Esophagus muscularis mucosa (tissue), 4 donors: ENCODE results near the gene FANCC. TPM values are rescaled to one million over a fixed set of nuclear protein-coding genes. Genes with fewer than 3 reads are reported as not detected.

Experiments
- DNase-seq: peaks from one replicate; pipeline ENCODE4 v3.0.0-alpha.2; 2017; ENCODE audit errors: extremely low spot score
- H3K27ac ChIP-seq, 4 donors: fragments of 200-600 bp; sonication (generic); replicated peaks in 1 of 4; 1 replicate in 3 of 4; 2 replicates in 1 of 4; pipeline ENCODE4 v1.5.1; 2016 to 2019; ENCODE audit warnings: mild to moderate bottlenecking in 1 of 4
- H3K27me3 ChIP-seq, 4 donors: fragments of 200-600 bp; sonication (generic); one replicate each; pipeline versions ENCODE4 v1.5.1 to v1.6.0; 2016 to 2019
- H3K36me3 ChIP-seq, 4 donors: fragments of 200-600 bp; sonication (generic); one replicate each; pipeline ENCODE4 v1.5.1; 2016 to 2019
- H3K4me1 ChIP-seq, 4 donors: fragments of 200-600 bp; sonication (generic); one replicate each; pipeline ENCODE4 v1.5.1; 2016 to 2019
- H3K4me3 ChIP-seq, 4 donors: fragments of 200-600 bp; sonication (generic); 1 replicate in 2 of 4; 2 replicates in 2 of 4; pipeline ENCODE4 v1.5.1; 2016 to 2019; ENCODE audit warnings: mild to moderate bottlenecking in 4 of 4, moderate library complexity in 1 of 4
- H3K9me3 ChIP-seq, 4 donors: fragments of 200-600 bp; sonication (generic); 1 replicate in 3 of 4; 2 replicates in 1 of 4; pipeline ENCODE4 v1.5.1; 2016 to 2019
- EP300 ChIP-seq: sonication (generic); formaldehyde crosslinking; IDR thresholded peaks from one replicate; pipeline ENCODE4 v1.6.1; 2017; ENCODE audit warnings: antibody characterized with exemption
- POLR2A ChIP-seq: fragments of 450-650 bp; IDR thresholded peaks from one replicate; pipeline ENCODE4 v1.6.1; 2017; ENCODE audit warnings: antibody characterized with exemption, moderate library complexity, mild to moderate bottlenecking, low read depth
- POLR2AphosphoS5 ChIP-seq, 2 donors: sonication (generic); formaldehyde crosslinking; IDR thresholded peaks; one replicate each; pipeline ENCODE4 v1.6.1; 2017; ENCODE audit warnings: antibody characterized with exemption in 2 of 2
- WGBS: methylation state at CpG from one replicate; pipeline ENCODE4 v1.1.5; 2018; 5-methylcytosine and 5-hydroxymethylcytosine counted together
- intact Hi-C: fragments of 100-400 bp; cut with DNase I; formaldehyde crosslinking; loops from one replicate; pipeline ENCODE4 v1.15.1; 2023
- total RNA-seq, 4 donors: library from RNA; depleted of rRNA; stranded (reverse); fragments of >200 nt; gene quantifications; one replicate each; pipeline versions ENCODE4 v1.1.0 to v1.2.1, GENCODE V29; 2016
- TF ChIP-seq, protein P1 (sequence below), 3 experiments: fragments of 200-600 bp in 2 of 3; fragments of 450-650 bp in 1 of 3; sonication (generic) in 2 of 3; IDR thresholded peaks; one replicate each; pipeline ENCODE4 v1.5.1; 2017 to 2019; ENCODE audit warnings: antibody characterized with exemption in 3 of 3, mild to moderate bottlenecking in 2 of 3, moderate library complexity in 1 of 3

Gene FANCC
- total RNA-seq, 4 donors from 2014 or later = 5.3 to 9.5 (median 6.8) TPM

DNA sequence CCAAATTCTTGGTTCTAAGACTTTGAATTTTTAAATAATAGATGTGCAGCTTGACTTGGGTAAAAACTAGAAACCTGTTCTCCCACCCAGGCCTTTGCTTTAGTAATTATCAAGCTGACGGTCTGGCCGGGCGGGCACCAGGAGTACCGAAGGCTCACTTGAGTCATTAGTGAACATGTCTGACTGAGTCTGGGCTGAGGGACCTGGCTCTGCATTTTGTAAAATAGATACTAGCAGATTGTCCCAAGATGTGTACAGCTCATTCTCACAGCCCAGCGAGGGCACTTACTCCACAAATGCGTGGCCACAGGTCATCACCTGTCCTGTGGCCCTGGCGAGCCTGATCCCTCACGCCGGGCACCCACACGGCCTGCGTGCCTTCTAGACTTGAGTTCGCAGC is 216.2 kb downstream of the FANCC start:
- TF ChIP-seq POLR2A (no peak), EP300 (no peak), POLR2AphosphoS5 (IDR thresholded peaks at IDR 0.05) (no peak)
- TF ChIP-seq, protein P1, sequence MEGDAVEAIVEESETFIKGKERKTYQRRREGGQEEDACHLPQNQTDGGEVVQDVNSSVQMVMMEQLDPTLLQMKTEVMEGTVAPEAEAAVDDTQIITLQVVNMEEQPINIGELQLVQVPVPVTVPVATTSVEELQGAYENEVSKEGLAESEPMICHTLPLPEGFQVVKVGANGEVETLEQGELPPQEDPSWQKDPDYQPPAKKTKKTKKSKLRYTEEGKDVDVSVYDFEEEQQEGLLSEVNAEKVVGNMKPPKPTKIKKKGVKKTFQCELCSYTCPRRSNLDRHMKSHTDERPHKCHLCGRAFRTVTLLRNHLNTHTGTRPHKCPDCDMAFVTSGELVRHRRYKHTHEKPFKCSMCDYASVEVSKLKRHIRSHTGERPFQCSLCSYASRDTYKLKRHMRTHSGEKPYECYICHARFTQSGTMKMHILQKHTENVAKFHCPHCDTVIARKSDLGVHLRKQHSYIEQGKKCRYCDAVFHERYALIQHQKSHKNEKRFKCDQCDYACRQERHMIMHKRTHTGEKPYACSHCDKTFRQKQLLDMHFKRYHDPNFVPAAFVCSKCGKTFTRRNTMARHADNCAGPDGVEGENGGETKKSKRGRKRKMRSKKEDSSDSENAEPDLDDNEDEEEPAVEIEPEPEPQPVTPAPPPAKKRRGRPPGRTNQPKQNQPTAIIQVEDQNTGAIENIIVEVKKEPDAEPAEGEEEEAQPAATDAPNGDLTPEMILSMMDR (IDR thresholded peaks at IDR 0.05) = no peak
- Histone ChIP-seq H3K9me3 (no peaks in the 10 kb centered on the region), H3K4me3 (no peak overlapping the region), H3K27ac (peak overlapping the region; percentile 69 to 75 (median 74)), H3K36me3 (peaks cover 0 to 40% (median 28%) of the 10 kb centered on the region in 4 donors), H3K4me1 (peaks cover 69 to 98% (median 84%) of the 10 kb centered on the region in 4 donors), H3K27me3 (no peaks in the 10 kb centered on the region)
- WGBS = 94% methylated on average over 9 of the region's 12 CpGs
- no peak for DNase-seq
- intact Hi-C loops = no loop called here

DNA sequence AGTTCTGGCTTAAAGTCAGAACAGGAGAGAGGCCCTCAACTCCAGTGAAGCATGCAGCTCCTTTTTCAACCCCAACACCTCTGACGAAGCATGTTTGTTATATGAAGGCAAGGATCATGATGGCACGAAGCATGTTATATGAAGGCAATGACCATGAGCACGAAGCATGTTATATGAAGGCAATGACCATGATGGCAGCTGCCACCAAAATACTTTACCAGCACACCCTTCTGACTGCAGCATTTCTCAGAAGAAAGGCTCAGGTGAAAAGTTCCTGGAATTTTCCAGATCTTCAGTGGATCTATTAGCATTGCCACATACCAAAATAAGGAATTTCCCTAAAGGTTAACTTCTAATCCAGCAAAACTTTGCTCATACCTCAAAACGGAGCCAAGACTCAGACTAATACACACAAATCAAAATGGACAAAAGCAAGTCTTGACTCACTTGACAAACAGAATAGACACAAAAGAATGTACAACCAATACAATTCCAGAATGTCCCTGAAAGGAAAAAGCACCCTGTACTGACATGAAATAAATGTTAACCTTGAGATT is 217.4 kb downstream of the FANCC start:
- H3K27ac ChIP-seq = peak overlapping the region; percentile 69 to 75 (median 74)
- TF ChIP-seq, protein P1 (IDR thresholded peaks at IDR 0.05) = no peak
- TF ChIP-seq EP300 (no peak), POLR2AphosphoS5 (IDR thresholded peaks at IDR 0.05) (no peak), POLR2A (no peak)
- no peak overlapping the region for H3K4me3 ChIP-seq
- H3K4me1 ChIP-seq = peaks cover 78 to 98% (median 83%) of the 10 kb centered on the region in 4 donors
- DNase-seq = no peak
- intact Hi-C loops = no loop called here
- H3K27me3 ChIP-seq = no peaks in the 10 kb centered on the region
- H3K36me3 ChIP-seq = peaks cover 0 to 38% (median 32%) of the 10 kb centered on the region in 4 donors
- H3K9me3 ChIP-seq = no peaks in the 10 kb centered on the region
- WGBS = 81% methylated on average over 4 of the region's 4 CpGs

DNA sequence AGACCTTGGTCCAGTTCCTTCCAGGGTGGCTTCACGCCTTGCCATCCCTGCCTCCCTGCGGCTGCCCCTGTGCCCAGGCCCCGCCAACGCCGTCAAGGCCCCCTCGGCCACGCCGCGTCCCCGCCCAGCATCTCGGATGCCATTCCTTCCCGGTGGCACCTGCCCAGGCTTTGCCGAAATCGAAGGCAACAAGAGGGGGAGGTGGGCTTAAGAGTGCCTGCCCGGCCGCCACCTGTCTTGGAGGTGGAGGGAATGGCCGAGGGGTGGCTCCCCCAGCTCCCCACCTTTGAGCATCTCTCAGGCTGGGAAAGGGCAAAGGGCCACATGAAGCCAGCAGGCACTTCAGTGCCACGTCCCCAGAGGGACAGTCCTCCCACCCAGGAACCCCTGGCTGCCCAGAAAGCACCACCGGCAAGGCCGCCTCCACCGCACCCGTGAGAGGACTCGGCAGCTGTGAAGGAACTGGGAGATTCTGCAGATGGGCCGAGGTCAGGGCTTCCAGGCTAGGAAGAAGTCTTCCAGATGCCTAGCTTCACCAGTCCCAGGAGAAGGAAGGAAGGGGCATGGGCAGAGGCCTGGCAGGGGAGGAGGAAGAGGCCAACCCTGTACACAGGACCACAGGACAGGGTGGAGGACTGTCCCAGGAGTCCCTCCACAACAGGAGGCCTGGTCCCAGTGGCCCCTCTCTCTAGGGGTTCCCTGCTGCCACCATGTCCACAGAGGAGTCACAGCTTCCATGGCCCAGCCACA is 218.0 kb downstream of the FANCC start:
- no peak overlapping the region for H3K4me3 ChIP-seq
- peaks cover 78 to 98% (median 85%) of the 10 kb centered on the region in 4 donors for H3K4me1 ChIP-seq
- H3K27ac ChIP-seq = peak overlapping the region; percentile 69 to 75 (median 74)
- no peaks in the 10 kb centered on the region for H3K27me3 ChIP-seq
- H3K36me3 ChIP-seq = peaks cover 0 to 38% (median 33%) of the 10 kb centered on the region in 4 donors
- DNase-seq = no peak
- intact Hi-C loops = no loop called here
- no peak for TF ChIP-seq EP300
- no peak for TF ChIP-seq POLR2A
- TF ChIP-seq POLR2AphosphoS5 (IDR thresholded peaks at IDR 0.05) = no peak
- TF ChIP-seq, protein P1 (IDR thresholded peaks at IDR 0.05) = no peak
- whole genome bisulfite sequencing = 94% methylated on average over 20 of the region's 24 CpGs
- no peaks in the 10 kb centered on the region for H3K9me3 ChIP-seq

DNA sequence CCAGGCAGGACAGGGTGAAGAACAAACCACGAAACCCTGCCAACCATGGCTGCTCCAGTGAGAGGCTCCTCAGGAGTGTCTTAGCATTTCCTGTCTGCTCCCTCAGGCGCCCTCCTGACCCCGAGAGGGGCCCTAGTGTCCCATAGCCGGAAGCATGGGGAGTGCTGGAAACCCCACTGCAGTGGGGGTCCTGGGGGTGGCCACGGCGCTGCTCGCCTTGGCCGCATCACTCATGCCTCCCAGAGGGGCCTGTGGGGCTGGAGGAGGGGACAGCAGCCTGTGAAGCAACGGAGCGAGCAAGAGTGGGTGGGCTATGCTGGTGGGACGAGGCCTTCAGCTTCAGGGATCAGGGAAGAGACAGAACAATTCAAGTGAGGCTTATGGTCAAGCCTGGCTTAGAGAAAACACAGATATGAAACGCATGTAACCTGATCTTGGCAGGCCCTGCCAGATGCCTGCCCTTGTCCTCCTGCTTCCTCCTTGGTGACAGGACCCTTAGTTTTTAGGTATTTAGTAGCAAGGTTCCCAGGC is 219.1 kb downstream of the FANCC start:
- H3K27me3 ChIP-seq = no peaks in the 10 kb centered on the region
- no peak overlapping the region for H3K4me3 ChIP-seq
- H3K9me3 ChIP-seq = no peaks in the 10 kb centered on the region
- no peak for DNase-seq
- peak overlapping the region; percentile 53 to 75 (median 72) for H3K27ac ChIP-seq
- whole genome bisulfite sequencing = 85% methylated on average over 6 of the region's 12 CpGs
- H3K4me1 ChIP-seq = peaks cover 78 to 98% (median 85%) of the 10 kb centered on the region in 4 donors
- TF ChIP-seq POLR2A = no peak
- TF ChIP-seq EP300 = no peak
- TF ChIP-seq, protein P1 (IDR thresholded peaks at IDR 0.05) = no peak
- TF ChIP-seq POLR2AphosphoS5 (IDR thresholded peaks at IDR 0.05) = no peak
- peaks cover 0 to 41% (median 33%) of the 10 kb centered on the region in 4 donors for H3K36me3 ChIP-seq
- intact Hi-C loops = no loop called here
